Thyroid gland (tissue), 4 donors: Measurements from ENCODE around the gene ANAPC2.

ENCODE experiments used
- POLR2A ChIP-seq, 2 donors: fragments of 450-650 bp; IDR thresholded peaks; one replicate each; pipeline ENCODE4 v1.6.1; 2017; ENCODE audit warnings: antibody characterized with exemption in 2 of 2, mild to moderate bottlenecking in 2 of 2, moderate library complexity in 1 of 2
- TF ChIP-seq, protein P1 (sequence below), 6 experiments: fragments of 200-600 bp in 3 of 6; fragments of 450-650 bp in 3 of 6; sonication (generic) in 3 of 6; IDR thresholded peaks; one replicate each; pipeline ENCODE4 v1.5.1; 2016 to 2019; ENCODE audit warnings: antibody characterized with exemption in 6 of 6, mild to moderate bottlenecking in 2 of 6, inconsistent platforms in 1 of 6, moderate library complexity in 1 of 6

DNA sequence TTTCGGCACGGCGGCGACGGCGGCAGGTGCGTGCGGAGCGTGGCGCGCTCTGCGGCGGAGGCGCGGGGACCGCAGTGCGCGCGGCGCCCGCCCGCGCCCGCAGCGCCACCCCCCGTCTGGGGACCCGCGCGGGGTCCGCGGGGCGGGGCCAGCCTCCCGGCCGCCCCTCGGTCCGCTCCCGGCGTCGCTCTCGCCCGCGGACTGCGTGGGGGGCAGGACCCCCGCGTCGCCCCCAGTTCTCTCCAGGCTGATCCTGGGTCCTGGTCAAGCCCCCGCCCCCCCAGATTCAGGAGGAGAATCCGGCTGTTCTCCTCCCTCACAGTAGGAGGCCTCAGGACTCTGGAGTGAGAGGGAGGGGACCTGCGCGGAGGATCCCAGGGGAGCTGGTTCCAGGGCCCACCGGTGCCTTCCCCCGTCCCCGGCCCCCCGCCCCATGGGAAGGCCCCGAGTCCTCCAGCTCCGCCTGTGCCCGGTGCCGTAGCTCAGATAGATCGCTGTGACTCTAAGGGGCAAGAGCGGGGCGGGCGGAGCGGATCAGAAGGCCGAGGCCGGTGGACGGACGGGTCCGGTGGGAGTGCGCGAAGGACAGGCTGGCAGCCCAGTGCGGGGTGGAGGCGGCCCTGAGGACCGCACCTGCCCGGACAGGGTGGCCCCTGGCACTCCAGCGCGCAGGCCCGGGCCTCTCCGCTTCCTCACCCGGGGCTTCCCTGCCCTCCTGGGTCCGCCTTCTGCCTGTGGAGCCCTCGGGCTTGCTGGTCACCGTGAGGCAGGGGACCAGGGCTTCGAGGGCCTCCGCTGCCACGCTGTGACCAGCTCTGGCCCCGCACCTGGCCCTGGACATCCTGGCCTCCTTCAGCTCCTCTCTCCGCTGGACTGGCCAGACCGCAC is 34.1 kb upstream of the ANAPC2 start, which contains the start of gene RNF208:
- TF ChIP-seq, protein P1, sequence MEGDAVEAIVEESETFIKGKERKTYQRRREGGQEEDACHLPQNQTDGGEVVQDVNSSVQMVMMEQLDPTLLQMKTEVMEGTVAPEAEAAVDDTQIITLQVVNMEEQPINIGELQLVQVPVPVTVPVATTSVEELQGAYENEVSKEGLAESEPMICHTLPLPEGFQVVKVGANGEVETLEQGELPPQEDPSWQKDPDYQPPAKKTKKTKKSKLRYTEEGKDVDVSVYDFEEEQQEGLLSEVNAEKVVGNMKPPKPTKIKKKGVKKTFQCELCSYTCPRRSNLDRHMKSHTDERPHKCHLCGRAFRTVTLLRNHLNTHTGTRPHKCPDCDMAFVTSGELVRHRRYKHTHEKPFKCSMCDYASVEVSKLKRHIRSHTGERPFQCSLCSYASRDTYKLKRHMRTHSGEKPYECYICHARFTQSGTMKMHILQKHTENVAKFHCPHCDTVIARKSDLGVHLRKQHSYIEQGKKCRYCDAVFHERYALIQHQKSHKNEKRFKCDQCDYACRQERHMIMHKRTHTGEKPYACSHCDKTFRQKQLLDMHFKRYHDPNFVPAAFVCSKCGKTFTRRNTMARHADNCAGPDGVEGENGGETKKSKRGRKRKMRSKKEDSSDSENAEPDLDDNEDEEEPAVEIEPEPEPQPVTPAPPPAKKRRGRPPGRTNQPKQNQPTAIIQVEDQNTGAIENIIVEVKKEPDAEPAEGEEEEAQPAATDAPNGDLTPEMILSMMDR (IDR thresholded peaks at IDR 0.05) = no peak
- TF ChIP-seq POLR2A (IDR thresholded peaks at IDR 0.05) = peak in 1 of 2 donors; percentile 2
